HG03280 (cell line): ENCODE measurements around the gene GJA3.

ENCODE experiments used
- ATAC-seq: cut with Tn5 transposase; IDR thresholded peaks from one replicate; pipeline ENCODE4 v1.9.1; 2021; ENCODE audit warnings: mild to moderate bottlenecking, moderate library complexity; ENCODE audit not compliant: unreplicated experiment

GJA3 gene

DNA sequence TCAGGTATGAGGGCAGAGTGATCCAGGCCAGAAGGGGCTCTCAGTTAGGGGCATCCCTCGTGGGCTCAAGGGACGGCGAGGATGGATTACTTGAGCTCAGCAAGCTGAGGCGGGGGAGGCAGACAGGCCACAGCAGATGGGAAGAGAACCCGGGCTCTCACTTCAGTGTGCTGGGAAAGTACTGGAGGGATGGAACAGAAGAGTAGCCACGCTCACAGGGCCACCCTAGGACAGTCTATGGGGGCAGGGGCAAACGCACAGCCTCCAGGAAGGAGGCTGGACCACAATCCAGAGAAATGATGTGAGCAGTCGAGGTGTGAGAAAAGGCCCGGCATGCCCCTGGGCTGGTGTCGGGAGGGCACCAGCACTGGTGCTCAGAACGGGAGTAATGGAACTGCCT is 9.2 kb downstream of the GJA3 start:
- no peak for ATAC-seq

DNA sequence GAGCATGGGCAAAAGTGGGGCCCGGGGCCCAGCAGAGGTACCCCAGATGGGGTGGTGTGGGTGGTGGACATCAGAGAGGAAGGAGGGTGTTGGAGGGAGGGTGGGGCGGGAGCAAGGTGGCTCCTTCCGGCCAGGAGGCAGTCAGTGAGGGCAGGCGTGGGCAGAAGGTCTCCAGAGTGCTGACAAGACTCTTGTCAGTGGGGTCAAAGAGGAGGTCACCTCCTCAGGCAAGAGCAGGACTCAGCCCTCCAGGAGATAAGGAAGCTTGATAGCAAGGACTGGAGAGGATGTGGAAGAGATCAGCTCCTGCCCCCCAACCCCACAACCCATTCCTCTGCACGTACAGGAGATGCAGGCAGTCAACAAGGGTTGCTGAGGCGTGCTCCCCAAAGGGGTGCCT is 9.8 kb downstream of the GJA3 start:
- no peak for ATAC-seq

DNA sequence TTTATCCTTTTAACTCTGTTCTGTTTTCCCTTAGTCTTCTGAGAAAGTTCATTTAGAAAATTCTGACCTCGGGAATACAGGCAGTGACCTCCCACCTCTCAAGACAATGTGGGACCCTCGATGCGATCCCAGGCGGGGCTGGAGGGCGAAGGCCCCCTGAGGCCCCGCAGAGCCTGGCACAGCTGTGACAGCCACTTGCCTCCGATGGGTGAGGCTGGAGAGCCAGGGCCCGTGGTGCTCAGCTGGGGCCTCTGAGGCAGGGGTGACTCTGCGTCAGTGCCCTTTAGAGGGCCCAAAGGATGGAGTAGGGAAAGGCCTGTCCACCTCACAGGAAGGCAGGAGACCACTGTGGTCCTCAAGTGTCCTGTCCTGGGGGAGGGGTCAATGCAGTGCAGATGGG is 10.3 kb downstream of the GJA3 start:
- no peak for ATAC-seq

DNA sequence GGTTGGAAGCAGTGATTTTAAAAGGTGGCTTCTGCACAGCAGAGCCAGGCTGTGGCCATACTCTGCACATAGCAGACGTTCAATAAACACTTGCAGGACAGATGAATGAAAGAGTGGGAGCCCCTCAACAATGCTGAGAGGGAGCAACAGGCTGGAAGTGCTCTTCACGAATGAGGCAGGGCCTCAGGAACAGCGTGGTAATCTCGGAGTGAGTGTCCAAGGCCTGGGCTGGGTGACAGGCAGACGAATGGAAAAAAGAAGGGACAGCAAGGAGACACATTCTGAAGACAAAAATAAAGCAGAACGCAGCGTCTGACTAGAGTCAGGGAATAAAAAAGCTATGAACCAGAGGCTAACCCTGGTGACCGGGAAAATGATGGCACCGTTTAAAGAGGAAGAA is 11.1 kb downstream of the GJA3 start:
- ATAC-seq, result no peak

DNA sequence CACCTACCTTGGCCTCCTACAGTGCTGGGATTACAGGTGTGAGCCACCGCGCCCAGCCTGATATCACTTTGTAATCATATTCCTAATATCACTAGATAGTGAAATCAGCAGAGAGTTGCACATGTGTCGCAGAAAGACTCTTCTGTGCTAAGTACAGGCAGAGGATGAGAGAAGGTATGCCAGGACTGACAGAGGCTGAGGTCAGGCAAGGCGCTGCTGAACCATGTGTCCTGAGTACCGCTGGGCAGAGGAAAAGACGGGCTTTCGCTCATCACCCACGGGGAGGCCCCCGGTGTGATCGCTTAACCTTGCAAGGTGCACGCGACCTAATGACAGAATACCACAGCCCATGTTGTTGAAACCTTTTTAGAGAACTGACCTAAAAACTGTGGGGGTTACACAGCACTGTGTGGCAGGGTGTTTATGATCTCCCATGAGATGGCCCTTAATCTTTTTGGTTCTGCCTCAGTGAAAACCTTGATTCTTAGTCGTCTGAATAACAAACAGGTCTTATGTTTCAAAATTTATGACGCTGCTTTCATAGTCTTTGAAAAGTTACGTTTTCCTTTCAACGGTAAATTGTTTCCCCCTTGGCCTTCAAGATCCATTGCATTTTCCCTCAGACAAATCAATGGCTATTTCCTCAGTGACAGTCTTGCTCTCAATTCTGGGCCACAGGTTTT is 12.2 kb downstream of the GJA3 start:
- ATAC-seq, result no peak

DNA sequence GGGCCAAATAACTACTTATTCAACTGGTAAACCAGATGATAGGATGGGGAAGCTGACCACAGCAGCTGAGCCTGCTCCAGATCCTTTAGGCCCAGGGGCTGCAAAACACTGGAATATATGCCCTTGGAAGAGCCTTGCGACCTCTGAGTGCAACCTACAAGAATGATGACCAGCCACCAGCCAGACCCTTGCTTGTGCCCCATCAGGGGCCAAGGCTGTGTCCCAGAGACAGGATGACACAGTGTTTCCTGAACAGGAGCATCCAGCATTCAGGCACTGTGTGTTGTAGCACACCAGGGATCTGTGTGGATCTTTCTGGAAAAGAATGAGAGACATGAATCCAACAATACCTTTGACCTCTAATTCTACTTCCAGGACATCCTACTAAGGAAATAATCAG is 14.5 kb downstream of the GJA3 start:
- ATAC-seq, result no peak

DNA sequence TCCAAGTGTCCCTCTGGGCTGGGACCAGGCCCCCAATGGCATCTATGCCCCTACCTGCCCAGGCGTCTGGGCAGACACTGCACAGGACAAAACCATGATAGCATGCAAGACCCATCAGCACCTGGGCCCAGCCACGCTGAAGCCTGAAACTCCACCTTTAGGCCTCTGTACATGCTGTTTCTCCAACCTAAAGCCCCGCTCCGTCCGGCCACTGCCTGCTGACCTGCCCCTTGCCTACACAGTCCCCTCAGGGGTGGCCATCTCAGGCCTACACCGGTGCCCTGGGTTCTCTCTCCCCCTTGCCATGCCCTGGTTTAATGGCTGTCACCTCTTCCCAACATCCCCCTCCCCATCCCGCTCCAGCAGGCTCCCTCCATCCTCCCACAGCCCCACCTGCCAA is 15.3 kb downstream of the GJA3 start:
- no peak for ATAC-seq

DNA sequence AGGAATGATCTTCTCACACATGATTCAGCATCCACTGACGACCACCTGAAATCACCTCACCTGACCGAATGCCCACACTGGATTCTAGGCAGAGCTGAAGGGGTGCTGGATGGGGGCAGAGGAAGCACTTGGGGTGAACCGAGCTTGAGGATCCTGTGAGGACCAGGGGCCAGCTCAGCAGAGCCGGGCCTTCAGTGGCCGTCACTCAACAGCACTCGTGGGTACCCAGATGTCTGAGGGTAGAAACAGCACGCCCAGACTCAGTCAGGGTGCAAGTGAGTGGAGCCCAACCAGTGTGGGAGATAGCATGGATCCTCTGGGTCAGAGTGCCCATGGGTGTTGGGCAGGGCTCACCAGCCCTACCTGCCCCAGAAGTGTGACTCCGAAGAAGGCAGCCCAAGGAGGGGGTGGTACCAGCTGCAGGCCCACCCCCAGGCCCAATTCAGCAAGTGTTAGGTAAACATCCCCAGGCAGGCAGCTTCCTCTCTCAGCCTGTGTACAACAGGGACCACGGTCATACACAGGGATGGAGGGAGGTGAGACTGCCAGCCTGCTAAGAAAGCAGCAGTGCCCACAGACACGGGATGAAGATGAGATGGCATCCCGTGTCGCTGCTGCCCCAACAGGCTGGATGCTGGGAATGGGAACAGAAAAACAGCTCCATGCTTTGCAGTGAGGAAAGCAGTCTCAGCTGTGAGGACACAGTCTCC is 16.6 kb downstream of the GJA3 start:
- no peak for ATAC-seq

DNA sequence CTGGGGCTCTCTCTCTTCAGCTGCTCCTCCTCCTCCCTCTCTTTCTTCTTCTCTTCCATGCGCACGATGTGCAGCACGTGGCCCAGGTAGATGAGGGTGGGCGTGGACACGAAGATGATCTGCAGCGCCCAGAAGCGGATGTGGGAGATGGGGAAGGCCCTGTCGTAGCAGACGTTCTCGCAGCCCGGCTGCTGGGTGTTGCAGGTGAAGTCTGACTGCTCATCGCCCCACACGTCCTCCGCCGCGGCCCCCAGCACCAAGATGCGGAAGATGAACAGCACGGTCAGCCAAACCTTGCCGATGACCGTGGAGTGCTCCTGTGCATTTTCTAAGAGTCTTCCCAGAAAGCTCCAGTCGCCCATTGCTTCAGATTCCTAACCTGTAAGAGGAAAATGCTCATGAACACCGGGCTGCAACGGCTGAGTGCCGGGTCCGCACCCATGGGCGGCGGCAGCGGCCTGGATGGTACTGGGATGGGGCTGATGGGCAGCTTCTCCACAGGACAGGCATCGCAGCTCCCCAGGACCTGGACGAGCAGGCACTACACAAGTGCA is 17.8 kb downstream of the GJA3 start:
- no peak for ATAC-seq

DNA sequence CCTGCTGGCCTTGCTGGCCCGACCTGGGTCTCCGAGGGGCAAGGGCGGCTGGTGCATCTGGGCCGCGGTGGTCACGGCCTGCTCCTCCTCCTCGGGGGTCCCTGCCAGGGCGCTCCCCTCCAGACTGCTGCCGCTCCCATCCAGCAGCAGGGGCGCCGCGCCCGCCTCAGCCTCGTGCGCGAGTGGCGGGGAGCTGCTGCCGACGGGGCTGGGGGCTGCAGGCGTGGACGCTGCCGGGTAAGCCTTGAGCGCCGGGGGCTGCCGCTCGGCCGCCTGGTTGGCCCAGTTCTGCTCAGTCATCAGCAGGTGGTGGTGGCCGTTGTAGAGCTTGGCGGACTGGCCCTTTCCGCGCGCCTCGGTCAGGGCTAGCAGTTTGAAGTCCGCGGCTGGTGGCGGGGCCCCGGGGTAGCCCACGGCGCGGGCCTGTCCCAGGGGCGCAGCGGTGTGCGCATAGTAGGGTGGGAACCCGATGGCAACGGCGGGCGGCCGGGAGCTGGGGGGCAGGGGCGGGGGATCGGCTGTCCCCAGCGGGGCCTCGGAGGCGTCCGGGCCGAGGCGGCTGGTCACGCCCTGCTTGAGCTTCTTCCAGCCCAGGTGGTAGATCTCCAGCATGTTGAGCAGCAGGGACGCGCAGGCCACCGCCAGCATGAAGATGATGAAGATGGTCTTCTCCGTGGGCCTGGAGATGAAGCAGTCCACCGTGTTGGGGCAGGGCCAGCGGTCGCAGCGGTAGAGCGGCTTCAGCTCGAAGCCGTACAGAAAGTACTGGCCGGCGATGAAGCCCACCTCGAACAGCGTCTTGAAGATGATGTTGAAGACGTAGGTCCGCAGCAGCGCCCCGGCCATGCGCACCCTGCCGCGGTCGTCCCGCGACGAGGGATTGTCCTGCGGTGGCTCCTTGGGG is 18.6 kb downstream of the GJA3 start:
- ATAC-seq, result no peak

DNA sequence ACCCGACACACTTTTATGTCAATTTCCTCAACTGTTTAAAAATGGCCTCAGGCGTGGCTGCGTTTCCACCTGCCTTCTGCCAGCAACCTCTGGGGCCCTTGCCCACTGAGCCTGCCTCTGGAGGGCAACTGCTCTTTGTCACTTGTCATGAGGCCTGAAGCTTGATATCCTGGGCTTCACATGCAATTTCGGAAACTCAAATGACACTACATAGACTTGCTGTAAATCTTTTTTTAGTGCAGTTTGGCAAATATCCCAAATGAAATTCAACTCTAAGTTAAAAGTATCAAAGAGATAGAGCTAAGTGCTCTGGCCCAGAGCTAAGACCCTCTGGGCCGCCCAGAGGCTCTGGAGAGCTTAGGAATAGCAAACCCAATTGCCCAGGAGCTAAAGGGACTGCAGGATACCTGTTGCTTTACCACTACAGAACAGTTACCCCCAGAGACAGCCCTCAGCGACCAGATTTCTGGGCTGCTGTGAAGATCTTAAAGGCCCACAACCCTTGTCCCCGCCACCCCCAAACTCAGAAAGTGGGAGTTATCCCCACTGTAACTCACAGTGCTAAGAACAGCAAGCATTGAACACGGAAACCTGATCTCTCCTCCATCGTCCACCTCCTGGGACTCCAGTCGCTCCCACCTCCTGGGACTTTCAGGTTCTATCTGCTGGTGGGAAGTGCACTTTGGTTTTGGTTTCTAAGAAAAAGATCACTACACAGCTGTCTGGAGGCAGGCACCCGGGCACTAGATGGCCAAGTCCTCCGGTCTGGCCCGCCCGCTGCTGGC is 19.4 kb downstream of the GJA3 start:
- no peak for ATAC-seq

DNA sequence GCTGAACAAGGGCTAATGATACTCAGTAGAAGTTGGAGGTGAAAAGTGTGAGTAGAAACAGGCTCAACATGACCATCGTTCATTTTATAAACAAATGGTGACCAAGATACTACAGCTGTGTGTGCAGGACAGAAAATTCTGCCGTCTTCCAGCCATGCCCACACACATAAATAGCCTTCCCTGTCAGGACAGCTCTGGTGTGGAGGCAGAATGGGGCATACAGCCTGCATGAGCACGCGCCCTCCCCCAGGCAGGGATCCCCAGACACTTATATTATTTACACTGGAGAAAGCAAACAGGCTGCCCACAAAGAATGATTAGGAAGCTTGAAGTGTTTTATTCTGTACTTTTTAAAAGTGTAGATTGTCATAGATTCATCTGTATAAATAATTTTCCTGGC is 20.4 kb downstream of the GJA3 start:
- ATAC-seq, result no peak

DNA sequence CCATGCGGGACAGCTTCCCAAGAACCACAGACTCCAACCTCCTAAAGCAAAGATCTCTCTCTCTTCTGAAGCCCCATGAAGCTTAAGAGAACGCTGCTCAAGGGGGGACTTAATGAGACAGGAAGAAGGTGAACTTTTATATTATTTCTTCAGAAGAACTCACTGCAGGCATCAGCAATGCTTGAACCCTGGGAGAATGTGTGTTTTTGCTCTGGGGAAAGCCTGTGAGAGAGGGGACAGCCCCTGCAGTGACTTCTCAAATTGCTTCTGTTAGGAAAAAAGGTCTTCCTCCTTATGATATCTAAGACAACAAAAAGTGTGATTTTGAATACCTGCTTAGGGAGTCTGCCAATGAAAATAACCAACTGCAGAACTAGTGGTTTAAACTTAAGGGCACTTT is 23.0 kb downstream of the GJA3 start:
- ATAC-seq, result no peak

DNA sequence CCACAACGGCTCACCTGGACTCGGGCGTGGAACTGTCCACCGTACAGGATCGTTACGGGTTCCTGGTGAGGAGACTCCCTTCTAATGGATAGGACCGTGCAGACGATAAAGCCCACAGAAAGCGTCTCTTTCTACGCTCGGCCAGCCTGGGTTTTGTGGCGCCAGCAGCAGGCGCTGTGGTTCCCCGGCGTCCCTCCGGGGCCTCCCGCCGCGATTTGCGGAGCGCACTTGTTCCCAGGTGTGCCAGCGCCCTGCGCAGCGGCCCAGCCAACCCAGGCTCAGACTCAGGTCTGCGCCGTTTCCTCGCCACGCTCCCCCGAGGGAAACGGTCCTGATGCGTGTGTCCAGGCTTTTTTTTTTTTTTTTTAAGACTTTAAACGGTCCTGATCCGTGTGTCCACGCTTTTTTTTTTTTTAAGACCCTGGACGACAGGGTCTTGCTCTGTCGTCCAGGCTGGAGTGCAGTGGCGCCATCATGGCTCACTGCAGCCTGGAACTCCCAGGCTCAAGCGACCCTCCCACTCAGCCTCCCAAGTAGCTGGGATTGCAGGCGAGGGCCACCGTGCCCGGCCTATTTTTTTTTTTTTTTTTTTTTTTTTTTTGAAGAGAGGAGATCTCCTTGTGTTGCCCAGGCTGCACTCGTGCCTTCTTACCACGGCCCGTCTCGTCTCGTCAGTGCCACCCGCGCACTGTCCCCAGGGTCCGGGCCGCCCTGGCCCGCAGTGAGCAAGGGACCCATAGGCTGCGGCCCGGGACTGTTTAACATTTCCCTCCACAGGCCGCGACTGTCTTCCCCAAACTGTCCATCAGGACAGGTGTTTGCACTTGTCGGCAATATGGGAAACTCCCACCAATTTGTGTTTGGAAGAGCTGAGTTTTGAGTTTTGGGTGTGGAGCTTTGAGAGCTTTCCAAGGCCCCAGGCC is 23.8 kb downstream of the GJA3 start:
- ATAC-seq, result no peak

DNA sequence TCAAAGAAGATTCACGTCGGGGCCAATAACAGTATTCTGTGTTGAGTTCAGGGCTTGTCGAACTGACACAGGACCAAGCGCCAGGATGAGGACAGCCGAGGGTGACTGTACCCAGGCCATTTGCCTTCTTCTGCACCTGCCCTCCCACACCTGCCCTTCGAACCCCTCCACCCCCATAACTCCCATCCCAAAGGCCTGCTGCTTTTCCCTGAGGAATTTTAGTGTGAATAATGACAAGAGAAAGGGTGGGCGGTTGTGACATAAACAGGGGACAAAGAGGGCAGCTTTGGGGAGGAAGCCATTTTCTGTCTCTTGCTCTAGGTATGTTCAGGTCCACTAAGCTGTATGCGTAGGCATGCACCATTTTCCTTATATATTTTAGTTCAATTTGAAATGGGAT is 26.1 kb downstream of the GJA3 start:
- no peak for ATAC-seq

DNA sequence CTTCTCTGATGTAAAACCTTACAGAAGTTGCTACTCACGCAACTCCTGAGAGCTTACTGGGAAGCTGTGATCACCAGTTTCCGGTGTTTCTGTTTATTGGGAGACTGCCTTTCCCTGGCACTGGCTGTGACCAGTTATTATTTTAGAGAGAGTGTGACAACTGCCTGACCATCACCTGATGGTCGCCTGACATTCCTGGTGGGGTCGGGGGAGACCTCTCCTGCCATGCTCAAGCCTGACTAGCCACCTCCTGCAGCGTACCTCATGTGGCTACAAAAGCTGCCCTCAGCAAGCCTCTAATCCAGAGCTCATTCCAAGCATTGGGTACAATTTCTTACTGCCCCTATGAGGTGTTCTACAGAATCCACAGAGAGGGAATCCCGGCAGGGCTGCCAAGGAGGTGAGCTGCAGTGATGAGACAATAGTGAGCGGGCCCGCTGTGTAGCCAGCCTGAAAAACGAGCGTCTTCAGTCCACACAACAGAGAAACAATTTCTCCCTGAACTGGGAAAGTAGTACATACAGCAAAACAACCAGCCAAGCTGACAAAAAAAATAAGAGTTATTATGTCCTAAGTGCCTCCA is 28.7 kb downstream of the GJA3 start:
- ATAC-seq, result no peak

DNA sequence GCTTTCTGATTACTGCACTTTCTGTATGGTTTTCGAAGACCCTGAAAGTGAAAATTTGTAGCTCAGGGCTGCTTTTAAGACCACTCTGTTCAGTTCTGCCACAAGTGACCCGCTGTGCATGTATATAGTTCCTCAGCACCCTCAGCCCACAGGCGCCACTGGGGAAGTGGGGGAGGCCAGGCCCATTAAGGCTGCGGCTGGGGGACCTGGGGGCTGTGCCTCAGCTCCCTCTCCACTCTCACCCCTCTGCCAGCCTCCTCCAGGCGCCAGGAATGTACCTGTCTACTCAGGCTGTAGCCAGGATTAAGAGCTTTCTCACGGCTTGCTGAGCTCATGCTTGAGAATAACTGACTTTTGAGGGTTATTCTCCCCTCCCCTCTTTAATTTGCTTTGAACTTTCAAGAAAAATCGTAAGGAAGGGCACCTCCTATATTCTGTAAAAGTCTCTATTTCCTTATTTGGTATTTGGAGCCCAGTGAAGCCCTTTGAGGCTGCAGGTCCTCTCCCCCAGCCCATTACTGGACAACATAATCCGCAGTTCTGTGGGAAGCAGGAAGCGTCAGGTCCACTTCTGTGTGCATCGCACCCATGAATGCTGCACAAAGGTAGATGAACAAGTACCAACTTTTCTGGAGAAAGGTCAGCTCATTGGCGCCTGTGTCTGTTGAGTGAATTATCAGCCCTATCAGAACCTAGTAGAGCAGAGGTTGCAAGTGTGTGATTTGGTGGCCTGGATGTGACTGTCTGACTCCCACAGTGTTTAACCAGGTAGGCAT is 29.6 kb downstream of the GJA3 start:
- no peak for ATAC-seq

DNA sequence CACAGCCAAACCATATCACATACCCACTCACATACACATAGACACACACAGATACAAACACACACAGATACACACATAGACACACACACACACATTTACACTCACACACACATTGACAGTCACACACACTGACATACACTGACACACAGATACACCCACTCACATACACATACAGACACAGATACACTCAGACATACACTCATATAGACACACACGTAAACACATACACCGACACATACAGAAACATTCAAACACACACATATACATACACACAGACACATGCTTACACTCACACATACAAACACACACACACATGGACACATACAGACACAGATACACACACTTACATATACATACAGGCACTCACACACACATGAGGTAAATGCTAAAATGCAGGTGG is 30.2 kb downstream of the GJA3 start:
- no peak for ATAC-seq

DNA sequence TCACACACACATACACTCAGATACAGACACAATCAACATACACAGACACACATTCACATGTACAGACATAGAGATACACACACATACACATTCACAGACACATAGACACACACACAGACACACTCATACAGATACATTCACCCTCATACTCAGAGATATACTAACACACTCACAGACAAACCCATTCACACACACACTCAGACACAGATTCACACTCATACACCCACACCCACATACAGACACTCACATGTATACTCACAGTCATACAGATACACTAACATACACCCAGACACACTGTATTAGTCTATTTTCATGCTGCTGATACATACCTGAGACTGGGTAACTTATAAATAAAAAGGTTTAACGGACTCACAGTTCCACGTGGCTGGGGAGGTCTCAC is 30.8 kb downstream of the GJA3 start:
- no peak for ATAC-seq
